Stimulated activated naive CD4-positive, alpha-beta T cell (primary cell): ENCODE results near the gene PCK2.

Experiments used
- DNase-seq, 6 experiments: peaks; one replicate each; lab custom pipeline; 2025; lab: John Stamatoyannopoulos, UW

Gene PCK2

GRCh38 chr14:24060984-24061913 lies 32.9 kb upstream of the PCK2 start:
- no peak for DNase-seq

DNA sequence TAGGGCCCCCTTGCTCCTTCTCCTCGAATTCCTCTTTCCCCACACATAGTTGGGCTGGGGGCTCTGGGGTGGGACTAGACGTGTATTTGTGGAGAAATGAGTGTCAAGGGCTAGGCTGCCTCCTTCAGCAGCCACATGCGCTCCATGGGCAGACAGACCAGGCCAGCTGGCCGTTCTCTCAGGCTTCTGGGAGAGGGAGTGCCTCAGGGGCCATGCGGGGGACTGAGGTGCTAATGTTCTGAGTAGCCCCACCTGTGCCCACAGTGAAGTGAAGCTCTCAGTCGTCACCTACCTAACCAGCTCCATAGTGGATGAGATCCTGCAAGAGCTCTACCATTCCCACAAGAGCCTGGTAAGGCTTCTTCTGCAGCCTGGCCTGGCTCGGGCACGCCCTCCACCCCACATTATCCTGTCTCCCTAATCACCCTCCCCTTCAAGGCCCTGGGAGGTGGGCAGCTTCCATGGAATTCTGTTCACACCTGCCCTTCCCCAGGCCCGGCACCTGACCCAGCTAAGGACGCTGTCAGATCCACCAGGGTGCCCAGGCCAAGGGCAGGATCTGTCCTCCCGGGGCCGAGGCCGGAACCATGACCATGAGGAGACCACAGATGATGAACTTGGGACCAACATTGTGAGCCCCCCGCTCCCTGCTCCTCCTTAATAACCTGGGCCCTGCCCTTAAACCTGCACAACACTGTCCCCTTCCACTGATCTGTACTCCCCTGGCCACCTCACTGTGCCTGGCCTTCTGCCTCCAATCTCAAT lies 31.7 kb upstream of the PCK2 start:
- no peak for DNase-seq

- DNase-seq, result no peak
Measured at GRCh38 chr14:24063263-24063836, 30.8 kb upstream of the PCK2 start.

DNA sequence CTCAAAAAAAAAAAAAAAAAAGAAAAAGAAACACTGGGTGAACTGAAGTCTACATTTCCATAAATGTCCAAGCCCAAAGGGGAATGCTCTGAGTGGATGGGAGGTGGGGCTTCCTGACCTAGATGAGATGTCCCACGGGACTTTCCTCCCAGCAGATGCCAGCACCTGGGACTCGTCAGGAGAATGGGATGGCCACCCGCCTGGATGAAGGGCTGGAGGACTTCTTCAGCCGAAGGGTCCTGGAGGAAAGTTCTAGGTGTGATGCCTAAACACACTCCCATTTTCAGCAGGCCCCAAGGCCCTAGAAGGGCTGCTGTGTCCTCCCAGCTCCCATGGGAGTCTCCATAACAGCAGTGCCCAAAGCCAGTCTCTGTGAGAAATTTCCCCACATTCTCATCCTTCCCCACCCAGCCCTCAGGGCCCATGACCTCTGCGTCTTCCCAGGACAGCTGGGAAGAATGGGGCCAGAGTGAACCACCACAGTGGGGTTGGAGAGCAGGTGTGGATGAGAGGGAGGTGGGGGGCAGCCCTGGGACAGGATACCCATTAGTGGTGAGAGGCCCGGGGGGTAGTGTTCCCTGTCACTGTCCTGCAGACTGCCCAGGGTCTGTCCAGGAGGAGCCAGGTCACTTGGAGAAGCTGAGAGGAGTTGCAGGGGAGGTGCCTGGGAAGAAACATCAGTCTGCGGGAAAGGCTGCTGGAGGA lies 29.9 kb upstream of the PCK2 start:
- DNase-seq, result no peak

- no peak for DNase-seq
Measured at GRCh38 chr14:24064856-24065255, 29.3 kb upstream of the PCK2 start.

- no peak for DNase-seq
Measured at GRCh38 chr14:24065408-24065807, 28.7 kb upstream of the PCK2 start.

- no peak for DNase-seq
Measured at GRCh38 chr14:24066496-24067132, 27.5 kb upstream of the PCK2 start.

- DNase-seq, result no peak
Measured at GRCh38 chr14:24067133-24068082, 26.7 kb upstream of the PCK2 start.

- DNase-seq, result no peak
Measured at GRCh38 chr14:24068711-24069410, 25.2 kb upstream of the PCK2 start.

DNA sequence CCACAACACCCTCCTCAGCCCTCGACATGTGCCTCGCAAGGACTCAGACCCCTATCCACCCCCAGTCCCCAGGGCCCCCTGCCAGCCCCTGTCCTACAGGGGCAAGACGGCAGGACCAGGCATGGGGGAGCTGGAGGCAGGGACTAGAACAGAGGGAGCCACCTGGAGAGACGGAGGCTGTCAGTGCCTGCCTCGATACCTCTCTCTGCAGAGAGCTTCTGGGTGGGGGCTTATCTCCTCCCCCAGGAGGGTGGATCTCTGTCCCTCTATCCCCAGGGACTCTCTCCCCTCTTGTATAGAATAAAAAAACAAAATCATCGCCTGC lies 24.7 kb upstream of the PCK2 start:
- no peak for DNase-seq

DNA sequence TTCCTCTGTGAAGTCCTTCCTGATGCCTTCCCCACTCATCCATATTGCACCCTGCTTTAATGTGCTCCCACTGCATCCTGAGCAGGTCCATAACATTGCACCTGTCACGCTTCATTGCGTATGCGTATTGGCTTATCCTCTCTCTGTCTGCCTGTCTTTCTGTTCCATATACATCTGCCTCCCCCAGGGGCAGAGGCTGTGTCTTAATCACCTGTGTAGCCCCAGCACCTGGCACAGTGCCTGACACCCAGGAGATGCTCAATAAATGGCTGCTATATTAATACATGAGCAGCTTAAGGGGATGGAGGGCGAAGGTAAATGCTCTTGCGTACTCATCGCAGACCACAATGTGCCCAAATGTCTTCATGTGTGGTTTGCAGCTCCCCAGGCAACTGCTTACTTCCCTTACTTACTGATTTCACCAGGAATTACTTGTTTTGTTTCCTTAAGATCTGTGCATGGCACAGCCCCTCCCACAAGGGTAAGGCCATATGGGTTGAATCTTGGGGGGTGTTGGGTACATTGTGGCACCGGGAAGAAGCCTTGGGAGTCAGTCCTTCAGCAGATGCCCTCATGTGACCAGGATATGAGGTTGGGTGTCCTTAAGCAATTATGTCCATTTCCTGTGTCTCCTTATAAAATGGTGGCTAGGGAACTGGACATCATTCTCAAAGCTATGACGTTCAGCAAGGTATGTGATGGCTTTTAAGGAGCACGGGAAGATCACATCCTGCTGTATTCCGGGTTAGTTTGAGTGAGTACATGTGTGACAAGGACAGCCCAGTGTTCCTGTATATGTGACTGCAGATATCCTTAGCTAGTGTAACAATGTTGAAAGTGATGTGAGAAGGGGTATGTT lies 23.6 kb upstream of the PCK2 start:
- DNase-seq, result no peak

GRCh38 chr14:24071144-24071697 lies 22.9 kb upstream of the PCK2 start, which contains the start of gene CPNE6:
TSS of gene CPNE6 (plus strand) at chr14:24071562. CDS start at chr14:24072937, 1,375 bp downstream.
- DNase-seq, result no peak

- no peak for DNase-seq
Measured at GRCh38 chr14:24071836-24072430, 22.2 kb upstream of the PCK2 start.

GRCh38 chr14:24072436-24072835 lies 21.7 kb upstream of the PCK2 start:
- no peak for DNase-seq

DNA sequence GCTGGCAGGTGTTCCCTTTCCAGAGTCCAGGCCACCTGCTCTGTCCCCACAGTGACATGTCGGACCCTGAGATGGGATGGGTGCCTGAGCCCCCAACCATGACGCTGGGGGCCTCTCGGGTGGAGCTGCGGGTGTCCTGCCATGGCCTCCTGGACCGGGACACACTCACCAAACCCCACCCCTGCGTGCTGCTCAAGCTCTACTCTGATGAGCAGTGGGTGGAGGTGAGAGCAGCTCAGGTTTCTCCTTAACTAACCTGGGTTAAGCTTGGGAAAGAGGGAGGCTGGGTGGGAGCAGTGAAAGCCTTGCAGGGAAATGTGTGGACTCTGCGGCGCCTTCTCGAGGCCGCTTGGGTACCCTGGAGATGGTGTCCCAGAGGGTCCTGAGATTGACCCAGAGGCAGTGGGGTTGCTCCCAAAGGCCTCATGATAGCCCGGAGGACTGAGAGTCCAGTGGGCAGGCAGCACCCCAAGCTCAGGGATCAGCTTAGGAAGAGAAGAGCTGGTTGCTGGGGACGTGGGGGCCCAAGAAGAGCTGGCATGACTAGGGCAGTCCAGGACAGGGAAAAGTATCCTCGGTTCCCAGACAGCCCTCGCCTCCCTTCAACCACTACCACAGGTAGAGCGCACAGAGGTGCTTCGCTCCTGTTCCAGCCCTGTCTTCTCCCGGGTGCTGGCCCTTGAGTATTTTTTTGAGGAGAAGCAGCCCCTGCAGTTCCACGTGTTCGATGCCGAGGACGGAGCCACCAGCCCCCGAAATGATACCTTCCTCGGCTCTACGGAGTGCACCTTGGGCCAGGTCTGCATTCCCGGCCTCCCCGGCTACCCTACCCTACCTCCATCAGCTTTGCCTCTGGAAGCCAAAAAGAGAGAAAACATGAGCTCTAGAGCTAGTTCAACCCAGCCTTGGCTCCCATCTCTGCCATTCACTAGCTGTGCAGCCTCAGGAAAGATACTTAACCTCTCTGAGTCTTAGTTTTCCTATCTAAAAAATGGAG lies 20.9 kb upstream of the PCK2 start:
- no peak for DNase-seq

- DNase-seq, result no peak
Measured at GRCh38 chr14:24074625-24075484, 19.3 kb upstream of the PCK2 start.
